Chondrocyte (in vitro differentiated cells): ENCODE measurements around the gene TNNT2. TPM values are rescaled to one million over a fixed set of nuclear protein-coding genes. Genes with fewer than 3 reads are reported as not detected.

Experiments
- DNase-seq: peaks from one replicate; pipeline ENCODE4 v3.0.0; 2021; ENCODE audit warnings: mixed read lengths, low spot score
- H3K27ac Mint-ChIP-seq: one replicate; pipeline ENCODE4 v1.8.0; 2021; ENCODE audit warnings: mild to moderate bottlenecking, moderate library complexity, mixed read lengths; ENCODE audit not compliant: unreplicated experiment
- H3K27me3 Mint-ChIP-seq: 2 replicates; pipeline ENCODE4 v1.8.0; 2021; ENCODE audit warnings: low read depth, mixed read lengths
- H3K36me3 Mint-ChIP-seq: 2 replicates; pipeline ENCODE4 v1.8.0; 2021; ENCODE audit warnings: low read depth, mixed read lengths
- H3K4me1 Mint-ChIP-seq: 2 replicates; pipeline ENCODE4 v1.8.0; 2021; ENCODE audit warnings: low read depth, mild to moderate bottlenecking, mixed read lengths
- H3K4me3 Mint-ChIP-seq: one replicate; pipeline ENCODE4 v1.8.0; 2021; ENCODE audit warnings: mild to moderate bottlenecking, moderate library complexity, mixed read lengths; ENCODE audit not compliant: unreplicated experiment
- H3K9me3 Mint-ChIP-seq: 2 replicates; pipeline ENCODE4 v1.8.0; 2021; ENCODE audit warnings: low read depth, mixed read lengths
- CTCF ChIP-seq: fragments of 200-600 bp; sonication (generic); IDR thresholded peaks from 2 replicates; pipeline ENCODE4 v1.5.0; 2021; ENCODE audit warnings: antibody characterized with exemption, mild to moderate bottlenecking, moderate library complexity
- total RNA-seq: library from RNA; stranded (reverse); gene quantifications from 3 replicates; pipeline ENCODE4 v1.2.1, GENCODE V29; 2021

The TNNT2 gene
- total RNA-seq, 1 donor from 2014 or later = 21.6 TPM

- H3K4me1 Mint-ChIP-seq = peaks cover 12% of the 10 kb centered on the region
- H3K36me3 Mint-ChIP-seq = peaks cover 3% of the 10 kb centered on the region
- H3K27me3 Mint-ChIP-seq = peaks cover 16% of the 10 kb centered on the region
- TF ChIP-seq CTCF = no peak
- no peak overlapping the region for H3K4me3 Mint-ChIP-seq
- peak; percentile 43 for DNase-seq
- no peak overlapping the region for H3K27ac Mint-ChIP-seq
- H3K9me3 Mint-ChIP-seq = no peaks in the 10 kb centered on the region
These were observed 22.6 kb downstream of the TNNT2 start for GRCh38 chr1:201354901-201355295.

GRCh38 chr1:201354151-201354900 is 23.2 kb downstream of the TNNT2 start:
- Mint-ChIP-seq H3K27me3 (peaks cover 17% of the 10 kb centered on the region), H3K27ac (no peak overlapping the region), H3K9me3 (no peaks in the 10 kb centered on the region), H3K36me3 (peaks cover 3% of the 10 kb centered on the region), H3K4me1 (peaks cover 12% of the 10 kb centered on the region), H3K4me3 (no peak overlapping the region)
- DNase-seq = peak; percentile 71
- TF ChIP-seq CTCF = no peak

GRCh38 chr1:201353186-201353940 is 24.1 kb downstream of the TNNT2 start:
- Mint-ChIP-seq H3K27ac (no peak overlapping the region), H3K27me3 (peaks cover 17% of the 10 kb centered on the region), H3K9me3 (no peaks in the 10 kb centered on the region), H3K4me3 (no peak overlapping the region), H3K36me3 (peaks cover 3% of the 10 kb centered on the region), H3K4me1 (peaks cover 6% of the 10 kb centered on the region)
- no peak for TF ChIP-seq CTCF
- peak; percentile 52 for DNase-seq

- DNase-seq = no peak
- H3K36me3 Mint-ChIP-seq = peaks cover 3% of the 10 kb centered on the region
- H3K4me1 Mint-ChIP-seq = peaks cover 5% of the 10 kb centered on the region
- peaks cover 17% of the 10 kb centered on the region for H3K27me3 Mint-ChIP-seq
- no peaks in the 10 kb centered on the region for H3K9me3 Mint-ChIP-seq
- H3K27ac Mint-ChIP-seq = no peak overlapping the region
- no peak for TF ChIP-seq CTCF
- H3K4me3 Mint-ChIP-seq = no peak overlapping the region
These were observed 25.9 kb downstream of the TNNT2 start for GRCh38 chr1:201351617-201352016.

DNA sequence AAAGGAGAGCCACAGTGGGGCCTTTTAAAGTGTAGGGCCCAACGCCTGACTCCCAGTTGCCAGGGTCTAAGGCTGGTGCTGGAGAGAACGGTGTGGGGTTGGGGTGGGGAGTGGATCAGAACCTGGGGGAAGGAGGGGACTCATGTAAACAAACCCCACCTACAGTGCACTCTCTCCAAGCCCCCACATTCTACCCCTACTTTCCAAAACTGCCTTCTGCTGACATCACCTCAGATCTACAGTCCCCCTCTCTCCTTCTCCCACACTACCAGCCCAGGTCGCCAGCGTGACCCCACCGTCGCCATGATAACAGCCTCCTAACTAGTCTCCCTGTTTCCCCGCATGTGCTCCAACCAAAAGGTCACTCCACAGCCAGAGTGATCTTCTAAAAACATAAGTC is 26.6 kb downstream of the TNNT2 start:
- Mint-ChIP-seq H3K27ac (no peak overlapping the region), H3K4me3 (no peak overlapping the region), H3K36me3 (peaks cover 3% of the 10 kb centered on the region), H3K9me3 (no peaks in the 10 kb centered on the region), H3K27me3 (peaks cover 17% of the 10 kb centered on the region), H3K4me1 (peaks cover 7% of the 10 kb centered on the region)
- TF ChIP-seq CTCF = no peak
- peak; percentile 46 for DNase-seq
